ENCODE data around the gene PSME3IP1. TPM values are rescaled to one million over a fixed set of nuclear protein-coding genes. Genes with fewer than 3 reads are reported as not detected.

Gene PSME3IP1
- total RNA-seq, 2 experiments from 2014 or later, result 118 to 124 TPM

DNA sequence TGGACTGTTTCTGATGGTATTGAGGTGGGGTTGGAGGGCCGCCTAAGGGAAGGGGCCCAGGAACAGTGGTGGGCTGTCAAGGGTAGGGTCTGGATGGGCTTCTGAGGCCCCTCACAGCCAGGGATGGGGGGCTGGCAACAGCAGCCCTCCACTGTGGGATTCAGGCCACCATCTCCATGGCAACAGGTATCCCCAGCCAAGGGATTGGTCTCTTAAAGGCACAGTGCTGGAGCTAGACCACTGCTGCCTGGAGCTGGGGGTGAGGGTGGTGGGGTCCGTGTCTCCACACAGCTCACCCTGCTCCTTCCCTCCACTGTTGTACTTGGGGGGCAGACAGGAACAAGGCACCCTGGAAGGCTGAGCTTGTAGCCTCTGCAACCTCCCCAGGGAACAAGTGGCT lies 41.8 kb downstream of the PSME3IP1 start:
- CTCF ChIA-PET, result interaction anchor here (1.2 to 1.9 kb wide), 2 partner anchors 51 to 58 kb away, joined by 3 to 6 read pairs; partner anchors contain the start of gene CPNE2
- ATAC-seq (no peak), DNase-seq (no peak)
- H3K36me3 Mint-ChIP-seq, result no peaks in the 10 kb centered on the region
- H3K27ac Mint-ChIP-seq, result no peak overlapping the region
- H3K4me1 Mint-ChIP-seq, result peaks cover 21% of the 10 kb centered on the region
- H3K9me3 Mint-ChIP-seq (ENCODE audit: low read depth), result no peaks in the 10 kb centered on the region
- no peak overlapping the region for H3K4me3 Mint-ChIP-seq
- H3K27me3 Mint-ChIP-seq, result no peaks in the 10 kb centered on the region

DNA sequence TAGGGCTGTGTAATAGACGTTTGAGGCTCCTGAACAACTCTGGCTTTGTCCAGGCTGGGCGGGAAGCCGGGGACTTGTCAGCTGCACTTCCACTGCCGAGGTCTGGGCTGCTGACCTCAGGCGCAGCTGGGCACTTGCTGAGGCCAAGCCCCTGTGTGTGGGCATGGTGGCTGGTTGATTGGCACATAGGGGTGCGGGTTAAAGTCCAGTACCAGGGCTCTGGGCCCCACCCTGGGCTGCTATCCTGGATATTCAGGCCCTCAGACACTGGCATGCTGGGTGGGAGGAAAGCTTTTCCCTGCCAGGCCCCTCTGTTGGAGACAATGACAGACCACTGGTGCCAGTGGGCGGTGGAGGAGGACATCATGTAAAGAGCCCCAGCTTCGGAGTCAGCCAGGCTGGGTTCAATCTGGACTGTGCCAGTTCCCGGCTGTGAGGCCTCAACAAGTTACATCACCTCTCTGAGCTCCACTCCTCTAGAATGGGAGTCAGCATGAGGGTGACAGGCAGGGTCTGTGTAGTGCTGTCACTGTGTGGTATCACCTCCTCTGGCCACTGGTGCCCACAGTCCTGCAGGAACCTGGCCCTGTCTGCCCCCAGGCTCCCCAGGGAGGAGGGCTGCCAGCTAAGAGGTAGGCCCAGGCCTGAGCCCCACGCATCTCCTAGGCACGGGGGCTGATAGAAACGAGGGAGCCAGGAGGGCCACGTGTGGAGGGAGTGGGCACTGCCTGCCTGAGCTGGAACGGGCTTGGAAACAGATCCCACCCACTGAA lies 42.5 kb downstream of the PSME3IP1 start:
- Mint-ChIP-seq H3K4me1 (peaks cover 21% of the 10 kb centered on the region), H3K9me3 (ENCODE audit: low read depth) (no peaks in the 10 kb centered on the region), H3K27ac (no peak overlapping the region), H3K36me3 (no peaks in the 10 kb centered on the region), H3K27me3 (no peaks in the 10 kb centered on the region), H3K4me3 (no peak overlapping the region)
- ATAC-seq (no peak), DNase-seq (no peak)
- CTCF ChIA-PET, result interaction anchor here (2.0 kb wide), 1 partner anchor 59 kb away, joined by 5 read pairs; no protein-coding TSS in a partner anchor

DNA sequence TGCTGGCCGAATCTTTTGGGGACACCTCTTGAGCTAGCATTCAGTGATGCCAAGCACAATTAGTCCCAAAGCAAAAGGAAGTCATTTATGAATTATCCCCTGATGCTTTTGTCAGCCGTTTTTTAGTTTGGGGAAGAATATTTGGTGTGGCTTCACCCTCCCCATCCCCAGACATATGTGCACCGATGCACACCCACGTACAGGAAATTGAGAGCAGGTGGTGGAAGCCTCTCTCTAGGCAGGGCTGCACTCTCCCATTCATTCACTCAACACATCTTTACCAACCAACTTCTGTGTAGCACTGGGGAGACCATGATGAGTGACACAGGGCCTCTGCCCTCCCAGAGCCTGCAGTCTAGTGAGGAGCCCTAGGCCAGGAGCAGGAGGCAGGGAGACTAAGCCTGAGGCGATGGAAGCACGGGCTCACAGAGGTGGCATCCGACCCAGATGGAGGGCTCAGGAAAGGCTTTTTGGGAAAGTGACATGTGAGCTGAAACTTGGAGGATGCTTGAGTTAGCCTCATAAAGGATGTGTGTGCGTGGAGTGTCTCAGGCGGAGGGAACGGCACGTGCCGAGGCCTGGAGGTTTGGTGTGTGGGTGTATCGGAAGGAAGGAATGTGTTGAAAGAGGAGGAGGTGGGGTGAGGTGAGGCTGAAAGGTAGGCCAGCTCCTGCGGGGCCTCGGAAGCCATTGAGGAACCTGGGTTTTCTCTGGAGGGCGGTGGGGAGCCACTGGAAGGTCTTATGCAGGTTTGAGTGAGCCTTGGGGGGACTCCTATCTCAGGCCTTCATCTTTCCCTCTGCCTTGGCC lies 43.8 kb downstream of the PSME3IP1 start:
- ATAC-seq, result peak; percentile 56
- no peak overlapping the region for H3K4me3 Mint-ChIP-seq
- no peak for DNase-seq
- H3K27ac Mint-ChIP-seq, result peak overlapping the region; percentile 48
- H3K4me1 Mint-ChIP-seq, result peaks cover 20% of the 10 kb centered on the region
- CTCF ChIA-PET, result interaction anchor here (0.9 to 2.3 kb wide), 7 partner anchors 14 to 177 kb away, joined by 3 to 10 read pairs (median 4); partner anchors contain the start of gene CPNE2
- no peaks in the 10 kb centered on the region for H3K9me3 Mint-ChIP-seq (ENCODE audit: low read depth)
- no peaks in the 10 kb centered on the region for H3K36me3 Mint-ChIP-seq
- H3K27me3 Mint-ChIP-seq, result no peaks in the 10 kb centered on the region

DNA sequence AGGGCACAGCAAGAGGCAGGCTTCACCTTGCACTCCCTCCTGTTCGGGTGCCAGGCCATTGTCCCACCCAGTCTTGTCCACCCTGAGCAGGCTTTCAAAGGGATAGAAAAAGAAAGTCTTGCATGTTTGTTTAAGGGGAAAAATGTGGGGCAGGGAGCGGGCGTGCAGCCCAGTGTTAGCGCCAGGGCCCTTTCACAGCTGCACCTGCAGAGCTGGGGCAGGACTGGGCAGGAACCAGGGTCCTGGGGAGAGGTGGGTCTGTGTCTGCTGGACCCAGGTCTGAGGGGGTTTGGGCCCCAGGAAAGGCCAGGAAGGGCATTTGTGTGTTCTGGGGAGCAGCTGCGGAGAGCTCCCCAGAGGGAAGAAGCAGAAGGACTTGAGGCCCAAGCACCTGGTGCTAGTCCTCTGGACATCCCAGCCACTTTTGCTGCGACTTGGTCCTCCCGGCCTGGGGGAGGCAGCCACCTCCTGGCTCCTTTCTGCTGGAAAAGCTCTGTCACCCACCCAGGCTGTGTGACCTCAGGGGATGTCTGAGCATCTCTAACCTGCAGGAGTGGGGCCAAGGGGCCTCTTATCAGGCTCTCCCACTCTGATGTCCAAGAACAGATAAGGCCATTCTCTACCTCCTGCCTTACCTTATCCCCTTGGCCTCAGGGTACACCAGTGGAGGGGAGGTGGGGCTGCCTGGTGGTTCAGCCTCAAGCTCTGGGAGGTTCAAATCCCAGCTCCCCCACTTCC lies 44.7 kb downstream of the PSME3IP1 start:
- no peaks in the 10 kb centered on the region for H3K9me3 Mint-ChIP-seq (ENCODE audit: low read depth)
- no peak overlapping the region for H3K4me3 Mint-ChIP-seq
- DNase-seq (no peak), ATAC-seq (peak; percentile 8)
- H3K4me1 Mint-ChIP-seq, result peaks cover 23% of the 10 kb centered on the region
- no peak overlapping the region for H3K27ac Mint-ChIP-seq
- H3K27me3 Mint-ChIP-seq, result no peaks in the 10 kb centered on the region
- no peaks in the 10 kb centered on the region for H3K36me3 Mint-ChIP-seq
- CTCF ChIA-PET, result interaction anchor here (0.9 to 2.3 kb wide), 5 partner anchors 13 to 176 kb away, joined by 3 to 10 read pairs (median 4); partner anchors contain the start of gene CPNE2

DNA sequence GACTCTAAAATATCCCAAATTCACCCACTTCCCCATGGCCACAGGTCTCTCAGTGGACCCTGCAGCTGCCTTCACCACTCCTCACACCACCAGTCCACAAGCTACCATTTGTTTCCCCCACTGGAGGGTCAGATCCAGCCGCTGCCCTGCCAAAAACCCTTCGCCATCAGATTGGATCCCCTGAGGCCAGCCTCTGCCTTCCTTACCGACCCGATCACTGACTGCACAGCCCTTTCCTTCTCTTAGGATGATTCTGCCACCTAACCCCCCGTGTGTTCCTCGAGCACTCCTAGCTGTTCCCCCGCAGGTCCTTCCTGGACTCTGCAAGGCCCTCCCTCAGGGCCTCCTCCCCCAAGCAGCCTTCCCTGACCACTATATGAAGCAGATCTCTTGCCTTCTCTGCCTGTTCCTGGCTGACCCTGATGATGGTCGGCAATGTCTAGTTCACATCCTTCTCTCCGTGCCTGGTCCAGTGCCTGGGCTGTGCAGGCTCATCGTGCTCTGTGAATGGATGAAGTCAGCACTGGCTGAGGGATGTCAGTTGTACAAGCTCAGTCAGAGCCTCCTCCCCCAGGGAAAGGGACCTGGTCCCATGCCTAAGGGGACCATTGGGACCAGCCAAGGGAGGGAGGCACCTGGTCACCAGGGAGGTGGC lies 47.4 kb downstream of the PSME3IP1 start:
- Mint-ChIP-seq H3K4me1 (peaks cover 50% of the 10 kb centered on the region), H3K9me3 (ENCODE audit: low read depth) (no peaks in the 10 kb centered on the region), H3K27me3 (no peaks in the 10 kb centered on the region), H3K4me3 (no peak overlapping the region), H3K27ac (no peak overlapping the region), H3K36me3 (no peaks in the 10 kb centered on the region)
- CTCF ChIA-PET, result interaction anchor here (1.2 kb wide), 1 partner anchor 9 kb away, joined by 3 read pairs; no protein-coding TSS in a partner anchor
- DNase-seq (no peak), ATAC-seq (no peak)

DNA sequence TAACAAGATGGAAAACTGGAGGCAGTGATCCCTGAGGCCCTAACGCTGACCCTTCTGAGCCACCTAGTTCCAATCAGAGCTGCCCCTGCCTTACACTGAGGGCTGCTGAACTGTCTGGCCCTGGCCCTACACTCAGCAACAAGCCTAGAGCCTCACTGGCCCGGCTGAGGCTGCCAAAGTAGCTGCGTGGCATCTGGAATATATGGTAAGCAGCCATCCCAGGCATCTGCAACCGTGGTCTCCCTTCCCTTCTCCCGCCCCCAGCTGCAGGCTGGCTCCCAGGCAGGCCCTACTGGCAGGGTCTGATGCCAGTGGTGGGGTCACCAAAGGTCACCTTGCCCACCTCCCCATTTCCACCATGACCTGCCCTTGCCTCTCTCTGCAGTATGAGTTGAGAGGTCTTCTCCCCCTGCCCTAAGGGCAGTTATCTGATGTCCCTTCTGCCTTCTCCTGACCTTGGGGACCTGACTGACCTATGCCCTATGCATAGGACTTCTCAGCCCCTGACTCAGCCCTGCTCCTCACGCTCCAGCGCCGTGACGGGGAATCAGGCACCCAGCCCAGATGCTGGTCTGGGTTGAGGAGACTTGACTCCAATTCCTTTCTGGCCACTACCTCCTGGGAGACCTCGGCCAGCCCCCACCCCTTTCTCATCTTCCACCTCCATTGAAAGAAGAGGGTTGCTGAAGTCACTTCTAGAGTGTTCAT lies 48.1 kb downstream of the PSME3IP1 start:
- H3K9me3 Mint-ChIP-seq (ENCODE audit: low read depth), result no peaks in the 10 kb centered on the region
- DNase-seq (no peak), ATAC-seq (no peak)
- no peak overlapping the region for H3K27ac Mint-ChIP-seq
- no peaks in the 10 kb centered on the region for H3K36me3 Mint-ChIP-seq
- CTCF ChIA-PET, result interaction anchor here (1.2 kb wide), 1 partner anchor 9 kb away, joined by 3 read pairs; no protein-coding TSS in a partner anchor
- no peak overlapping the region for H3K4me3 Mint-ChIP-seq
- H3K4me1 Mint-ChIP-seq, result peaks cover 51% of the 10 kb centered on the region
- no peaks in the 10 kb centered on the region for H3K27me3 Mint-ChIP-seq

DNA sequence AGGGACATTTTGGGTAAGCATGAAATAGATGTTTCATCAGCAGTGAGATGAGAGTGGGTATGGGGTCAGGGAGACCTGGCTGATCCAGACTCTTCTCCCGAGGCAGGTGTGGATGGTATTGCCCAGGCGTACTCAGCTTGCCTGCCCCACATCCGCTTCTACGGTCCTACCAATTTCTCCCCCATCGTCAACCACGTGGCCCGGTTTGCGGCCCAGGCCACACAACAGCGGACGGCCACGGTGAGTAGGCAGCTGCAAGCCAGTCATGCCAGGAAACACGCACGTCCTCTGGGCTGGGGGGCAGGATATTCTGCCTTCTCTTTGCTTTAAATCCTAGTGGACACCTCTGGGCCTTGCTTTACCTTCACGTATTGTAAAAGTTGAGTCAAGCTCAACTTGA lies 48.8 kb downstream of the PSME3IP1 start:
- no peak overlapping the region for H3K27ac Mint-ChIP-seq
- no peak overlapping the region for H3K4me3 Mint-ChIP-seq
- H3K36me3 Mint-ChIP-seq, result no peaks in the 10 kb centered on the region
- no peaks in the 10 kb centered on the region for H3K27me3 Mint-ChIP-seq
- ATAC-seq (no peak), DNase-seq (no peak)
- CTCF ChIA-PET, result interaction anchor here (1.2 kb wide), 1 partner anchor 8 kb away, joined by 3 read pairs; no protein-coding TSS in a partner anchor
- H3K4me1 Mint-ChIP-seq, result peaks cover 53% of the 10 kb centered on the region
- H3K9me3 Mint-ChIP-seq (ENCODE audit: low read depth), result no peaks in the 10 kb centered on the region

DNA sequence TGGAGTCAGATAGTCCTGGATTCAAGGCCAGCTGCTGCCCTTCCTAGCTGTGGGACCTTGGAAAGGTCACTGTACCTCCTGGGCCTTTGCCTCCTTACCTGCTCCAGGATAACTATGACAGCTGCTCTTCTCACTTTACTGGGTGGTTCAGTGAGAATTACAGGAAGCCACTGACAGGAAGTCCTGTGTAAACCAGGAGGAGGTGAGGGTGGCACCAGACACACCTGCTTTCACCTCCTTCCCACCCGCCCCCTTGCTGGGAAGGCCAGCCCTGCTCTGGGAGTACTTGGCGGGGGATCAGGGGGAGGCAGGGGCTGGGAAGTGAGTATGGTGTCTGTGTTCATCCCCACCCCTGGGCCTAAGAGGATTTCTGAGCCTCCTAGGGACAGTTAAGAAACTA lies 50.9 kb downstream of the PSME3IP1 start:
- H3K4me3 Mint-ChIP-seq, result peak overlapping the region; percentile 53
- H3K36me3 Mint-ChIP-seq, result no peaks in the 10 kb centered on the region
- CTCF ChIA-PET, result interaction anchor here (0.9 to 2.2 kb wide), 6 partner anchors 9 to 170 kb away, joined by 3 to 12 read pairs (median 4); partner anchors contain the start of gene CPNE2
- H3K27ac Mint-ChIP-seq, result peak overlapping the region; percentile 82
- DNase-seq (peak; percentile 64), ATAC-seq (peak; percentile 76)
- H3K9me3 Mint-ChIP-seq (ENCODE audit: low read depth), result no peaks in the 10 kb centered on the region
- peaks cover 56% of the 10 kb centered on the region for H3K4me1 Mint-ChIP-seq
- no peaks in the 10 kb centered on the region for H3K27me3 Mint-ChIP-seq

DNA sequence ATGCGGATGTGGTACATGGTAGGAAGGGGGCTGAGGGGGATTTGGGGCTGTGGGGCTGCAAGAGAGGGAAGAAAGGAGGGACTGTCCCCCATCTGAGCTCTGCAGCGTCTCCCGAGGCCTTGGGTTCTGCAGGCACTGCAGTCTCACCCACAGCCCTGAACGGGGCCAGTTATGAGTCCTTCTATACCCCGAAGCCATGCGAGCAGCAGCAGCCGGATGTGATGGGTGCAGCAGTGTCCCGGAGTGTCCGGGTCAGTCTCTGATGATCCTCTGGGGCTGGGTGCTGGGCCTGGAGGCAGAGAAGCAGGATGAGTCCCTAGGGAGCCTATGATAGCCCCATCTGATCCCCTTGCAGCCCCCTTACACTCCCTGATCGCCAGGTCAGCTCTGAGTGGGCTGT lies 52.0 kb downstream of the PSME3IP1 start:
- Mint-ChIP-seq H3K36me3 (no peaks in the 10 kb centered on the region), H3K4me1 (peaks cover 66% of the 10 kb centered on the region), H3K27ac (peak overlapping the region; percentile 82), H3K4me3 (peak overlapping the region; percentile 9), H3K27me3 (no peaks in the 10 kb centered on the region), H3K9me3 (ENCODE audit: low read depth) (no peaks in the 10 kb centered on the region)
- DNase-seq (peak; percentile 69), ATAC-seq (peak; percentile 59)
- CTCF ChIA-PET, result interaction anchor here (0.9 to 2.2 kb wide), 6 partner anchors 8 to 169 kb away, joined by 3 to 12 read pairs (median 4); partner anchors contain the start of gene CPNE2

DNA sequence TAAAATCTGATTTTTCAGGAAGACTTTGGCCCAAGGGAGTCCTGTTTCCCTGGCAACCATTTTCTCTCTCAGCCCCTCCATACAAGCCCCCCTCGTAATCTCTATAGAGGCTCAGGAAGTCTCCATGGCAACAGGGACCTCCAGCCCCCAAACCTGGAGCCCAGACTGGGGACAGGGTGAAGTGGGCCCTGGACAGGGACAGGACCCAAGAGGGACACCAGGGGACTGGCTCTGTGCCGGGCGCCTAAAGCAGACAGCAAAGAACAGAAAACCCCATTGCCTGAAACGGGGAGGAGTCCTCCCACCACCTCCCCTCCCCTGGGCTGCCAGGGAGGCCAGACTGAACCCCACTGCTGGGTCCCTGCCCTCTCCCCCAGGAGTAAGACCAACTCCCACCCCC lies 52.8 kb downstream of the PSME3IP1 start:
- Mint-ChIP-seq H3K36me3 (no peaks in the 10 kb centered on the region), H3K9me3 (ENCODE audit: low read depth) (no peaks in the 10 kb centered on the region), H3K4me3 (no peak overlapping the region), H3K4me1 (peaks cover 73% of the 10 kb centered on the region), H3K27ac (peak overlapping the region; percentile 82), H3K27me3 (no peaks in the 10 kb centered on the region)
- DNase-seq (no peak), ATAC-seq (no peak)
- CTCF ChIA-PET, result interaction anchor here (1.1 to 1.2 kb wide), 2 partner anchors 13 to 49 kb away, joined by 3 read pairs; no protein-coding TSS in a partner anchor

DNA sequence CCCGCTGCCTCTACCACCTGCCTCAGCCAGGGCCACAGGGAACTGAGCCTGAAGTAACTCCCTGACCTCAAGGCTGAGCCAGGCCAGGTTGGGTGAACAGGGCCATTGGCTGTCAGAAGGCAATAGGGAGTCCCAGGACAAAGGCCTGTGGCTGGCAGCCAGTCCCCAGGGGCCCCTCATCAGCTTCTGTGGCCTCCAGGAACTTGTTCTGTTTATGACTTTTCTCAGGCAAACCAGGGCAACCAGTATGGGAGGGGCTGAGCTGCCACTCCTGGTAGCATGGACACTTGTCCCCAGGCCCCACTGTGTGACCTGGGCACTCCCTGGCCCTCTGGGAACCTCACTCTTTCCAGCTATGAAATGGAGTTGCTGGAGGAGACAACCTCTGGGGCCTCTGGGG lies 53.4 kb downstream of the PSME3IP1 start:
- H3K27ac Mint-ChIP-seq, result peak overlapping the region; percentile 80
- DNase-seq (no peak), ATAC-seq (no peak)
- no peak overlapping the region for H3K4me3 Mint-ChIP-seq
- CTCF ChIA-PET, result no interaction called here
- peaks cover 78% of the 10 kb centered on the region for H3K4me1 Mint-ChIP-seq
- H3K9me3 Mint-ChIP-seq (ENCODE audit: low read depth), result no peaks in the 10 kb centered on the region
- no peaks in the 10 kb centered on the region for H3K36me3 Mint-ChIP-seq
- no peaks in the 10 kb centered on the region for H3K27me3 Mint-ChIP-seq
